ENCODE data around the gene EPN1. TPM values are rescaled to one million over a fixed set of nuclear protein-coding genes. Genes with fewer than 3 reads are reported as not detected.

The EPN1 gene
- total and polyA plus RNA-seq, 2 of the 13 experiments (the other 11 are each of a cell fraction or from before 2014, with no cell fraction given) = 28.9 to 31.7 TPM

- no peak overlapping the region for H3K9ac ChIP-seq (ENCODE audit: insufficient read depth, low read depth, low read length)
- no TSS peak for BruUV-seq (replicated peaks)
- peaks cover 24% of the 10 kb centered on the region for H3K4me1 ChIP-seq (ENCODE audit: insufficient read depth, low read length)
- no peak overlapping the region for H2AFZ ChIP-seq (ENCODE audit: low read length)
- no peaks in the 10 kb centered on the region; a peak in 1 of 5 replicates for H3K27me3 ChIP-seq (ENCODE audit: control insufficient read depth in 1 of 2, insufficient read depth in 2 of 2, low read length in 2 of 2)
- TF ChIP-seq NCOA2 (CRISPR knock-in tag; IDR thresholded peaks at IDR 0.05) (no peak), TEAD2 (CRISPR knock-in tag; IDR thresholded peaks at IDR 0.05) (no peak), NRL (CRISPR knock-in tag; IDR thresholded peaks at IDR 0.05; ENCODE audit: borderline replicate concordance) (no peak), STAG1 (CRISPR knock-in tag; IDR thresholded peaks at IDR 0.05) (no peak), ZNF17 (CRISPR knock-in tag; IDR thresholded peaks at IDR 0.05) (no peak), ZNF749 (CRISPR knock-in tag; IDR thresholded peaks at IDR 0.05; ENCODE audit: borderline replicate concordance) (no peak), ZNF704 (CRISPR knock-in tag; IDR thresholded peaks at IDR 0.05; ENCODE audit: borderline replicate concordance) (no peak), E2F2 (CRISPR knock-in tag; IDR thresholded peaks at IDR 0.05; ENCODE audit: borderline replicate concordance) (no peak), GATAD2A (CRISPR knock-in tag; IDR thresholded peaks at IDR 0.05) (no peak), PCBP1 (IDR thresholded peaks at IDR 0.05; ENCODE audit: borderline replicate concordance, low read depth, low read length) (no peak), FOXO4 (CRISPR knock-in tag; conservative IDR thresholded peaks at IDR 0.05) (no peak), ZBTB7A (CRISPR knock-in tag; IDR thresholded peaks at IDR 0.05) (no peak), HIC2 (CRISPR knock-in tag; IDR thresholded peaks at IDR 0.05; ENCODE audit: low read depth) (no peak), MIER2 (CRISPR knock-in tag; IDR thresholded peaks at IDR 0.05) (no peak), ZSCAN31 (CRISPR knock-in tag; IDR thresholded peaks at IDR 0.05; ENCODE audit: low read depth) (no peak), EHMT2 (IDR thresholded peaks at IDR 0.05; ENCODE audit: borderline replicate concordance, low read depth, low read length) (no peak)
- no peaks in the 10 kb centered on the region for H3K9me3 ChIP-seq (ENCODE audit: low read length)
- peaks cover 60% of the 10 kb centered on the region for H3K79me2 ChIP-seq (ENCODE audit: insufficient read depth, low read length)
- FAIRE-seq (no peak), DNase-seq (ENCODE audit: low spot score) (no peak), ATAC-seq (no peak)
- intact Hi-C loops (cut with micrococcal nuclease; ENCODE audit: unreplicated experiment) (no loop called here), in situ Hi-C loops (cut with HindIII; ENCODE audit: extremely low pct_ligation_motif_present, low pct_unique_long_range_greater_than_20kb) (no loop called here)
- POLR2A ChIA-PET = interaction anchor here (1.9 to 2.0 kb wide), 2 partner anchors 16 to 18 kb away, joined by 9 to 14 read pairs; partner anchors contain the start of gene U2AF2
- no peak overlapping the region for H3K27ac ChIP-seq (ENCODE audit: extremely low read length, insufficient read depth, low read length)
- H3K4me3 ChIP-seq (replicated peaks in 1 of 3; ENCODE audit: insufficient read depth in 1 of 3, low read depth in 2 of 3, low read length in 3 of 3) = no peak overlapping the region
- CTCF ChIA-PET (ENCODE audit: low intra/inter-chr PET ratio, low total read pairs) = no interaction called here
- peaks cover 37% of the 10 kb centered on the region for H4K20me1 ChIP-seq (ENCODE audit: insufficient read depth, low read length)
- 97% methylated on average over 5 of the region's 5 CpGs for WGBS (ENCODE audit: low lambda C conversion rate)
- peaks cover 27 to 51% of the 10 kb centered on the region in 2 experiments; a peak in 4 of 5 replicates for H3K36me3 ChIP-seq (replicated peaks in 1 of 2; ENCODE audit: control insufficient read depth in 1 of 2, insufficient read depth in 2 of 2, low read length in 2 of 2)
- H3K4me2 ChIP-seq (ENCODE audit: low read depth, low read length) = no peak overlapping the region
Observed at GRCh38 chr19:55672418-55672817, 2.6 kb upstream of the EPN1 start.
